ENCODE data around the gene GAS7.

The GAS7 gene

DNA sequence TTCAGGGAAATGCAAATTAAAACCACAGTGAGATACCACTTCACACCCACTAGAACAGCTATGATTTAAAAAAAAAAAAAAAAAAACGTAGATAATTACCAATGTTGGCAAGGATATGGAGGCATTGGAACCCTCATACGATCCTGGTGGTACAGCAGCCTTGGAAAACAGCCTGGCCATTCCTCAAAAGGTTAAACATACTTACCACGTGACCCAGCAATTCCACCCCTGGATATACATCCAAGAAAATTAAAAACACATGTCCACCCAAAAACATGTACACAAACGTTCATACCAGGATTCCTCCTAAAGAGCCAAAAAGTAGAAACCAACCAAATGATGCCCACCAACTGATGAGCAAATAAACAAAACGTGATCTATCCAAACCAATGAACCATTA lies 68.1 kb downstream of the GAS7 start:
- no peak for DNase-seq

DNA sequence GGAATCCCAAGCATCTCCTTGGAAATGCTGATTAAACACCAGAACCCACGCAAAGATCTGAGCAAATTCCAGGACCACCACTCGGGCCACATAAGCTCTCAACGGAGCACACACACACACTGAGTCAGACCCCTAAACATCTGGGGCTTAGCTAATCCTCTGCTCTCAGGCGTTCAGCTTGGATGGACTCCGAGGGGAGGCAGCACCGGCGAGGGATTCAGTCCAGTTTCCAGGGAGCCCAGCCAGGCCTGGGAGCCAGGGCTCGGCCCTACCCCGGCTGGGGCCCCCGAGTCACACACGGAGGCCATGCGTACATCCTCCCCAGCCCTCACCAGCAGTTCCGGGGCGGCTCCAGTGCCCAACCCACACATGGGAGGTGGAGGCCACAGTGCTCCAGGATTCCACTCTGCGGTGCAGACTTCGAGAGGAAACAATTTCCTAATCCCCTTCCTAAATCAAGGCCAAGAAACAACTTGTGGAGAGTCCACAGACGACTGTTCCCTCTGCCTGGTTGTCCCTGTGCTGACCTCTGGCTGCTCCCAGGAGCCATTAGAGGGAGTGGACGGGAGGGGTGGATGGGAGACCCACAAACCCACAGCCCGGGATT lies 70.5 kb downstream of the GAS7 start:
- DNase-seq: no peak

DNA sequence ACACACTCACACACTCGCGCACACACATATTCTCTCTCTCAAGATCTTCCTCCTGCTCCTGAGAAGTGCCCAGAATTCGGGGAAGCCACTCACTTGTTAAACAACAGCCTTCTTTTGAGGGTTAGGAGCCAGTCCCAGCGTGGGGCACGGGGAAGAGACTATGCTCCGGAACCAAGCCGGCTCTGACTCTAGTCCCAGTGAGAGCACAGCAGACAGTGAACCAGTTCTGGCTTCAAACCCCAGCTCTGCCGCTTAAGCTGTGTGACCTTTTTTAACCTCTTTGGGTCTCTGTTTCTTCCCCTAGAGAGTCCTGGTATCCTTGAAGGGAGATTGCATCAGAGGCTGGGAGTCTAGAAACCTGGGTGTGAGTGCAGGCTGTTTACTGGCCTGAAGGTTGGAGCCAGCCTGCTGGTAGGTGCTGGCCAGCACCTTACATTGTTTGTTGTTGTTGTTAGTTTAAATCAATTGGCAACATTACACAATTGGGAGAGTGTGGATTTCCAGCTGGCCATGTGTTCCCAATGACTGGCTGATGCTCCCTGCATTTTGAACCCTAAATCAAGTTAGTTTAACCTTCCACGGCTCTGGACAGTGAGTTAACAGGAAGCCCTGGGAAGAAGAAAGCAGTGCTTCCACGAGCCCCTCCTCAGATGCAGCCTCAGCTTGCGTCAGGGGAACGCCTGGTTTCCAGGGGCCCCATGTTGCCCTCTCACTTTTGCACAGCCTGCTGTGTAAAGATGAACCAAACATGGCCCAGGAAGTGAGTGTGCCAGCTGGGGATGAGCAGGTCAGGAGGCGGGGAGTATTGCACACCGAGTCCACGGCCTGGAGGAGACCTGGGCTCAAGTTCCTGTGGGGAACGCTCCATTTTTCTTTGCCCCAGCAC lies 71.5 kb downstream of the GAS7 start:
- no peak for DNase-seq

DNA sequence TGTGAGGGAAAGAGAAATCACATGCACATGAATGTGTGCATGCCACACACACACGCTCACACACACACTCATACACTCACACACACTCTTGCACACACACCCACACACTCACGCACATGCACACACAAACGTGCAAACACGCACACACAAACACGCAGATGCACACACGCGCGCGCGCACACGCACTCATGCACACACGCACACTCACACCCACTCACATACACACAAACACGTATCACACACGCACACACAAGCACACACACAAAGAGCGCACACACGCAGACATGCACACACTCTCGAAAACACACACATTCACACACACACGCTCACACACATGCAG lies 72.2 kb downstream of the GAS7 start:
- no peak for DNase-seq

DNA sequence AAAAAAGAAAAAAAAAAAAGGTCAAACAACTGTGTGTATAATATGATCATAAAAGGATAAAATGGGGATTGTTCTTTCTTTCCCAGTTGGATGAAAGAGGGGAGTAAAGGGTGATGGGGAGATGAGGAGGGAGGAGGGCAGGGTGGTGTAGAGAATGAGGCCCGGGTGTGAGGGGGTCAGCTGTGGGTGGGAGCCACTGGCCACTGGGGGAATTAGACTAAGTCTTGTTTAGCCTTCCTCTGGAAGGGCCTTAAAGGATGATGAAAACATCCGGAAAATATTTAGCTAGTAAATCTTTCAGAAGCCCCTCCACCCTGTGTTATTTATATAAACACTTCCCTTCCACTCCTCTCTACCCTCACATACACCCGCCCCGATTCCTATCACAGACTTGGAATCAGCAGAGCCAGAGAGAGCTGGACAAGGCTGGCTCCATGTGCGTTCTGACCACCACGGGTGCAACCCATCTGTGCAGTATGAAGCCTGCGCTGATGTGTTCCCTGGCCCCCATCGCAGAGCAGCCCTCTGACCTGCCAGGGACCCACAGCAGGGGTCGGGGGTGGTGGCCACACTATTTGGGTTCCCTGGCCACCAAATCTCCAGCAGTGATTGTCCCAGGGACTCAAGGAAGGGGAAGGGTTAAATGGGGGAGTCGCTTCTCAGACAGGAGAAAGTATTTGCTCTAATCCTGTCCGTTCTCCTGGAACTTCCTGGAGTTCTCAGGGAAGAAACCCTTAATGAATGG lies 72.7 kb downstream of the GAS7 start:
- no peak for DNase-seq

DNA sequence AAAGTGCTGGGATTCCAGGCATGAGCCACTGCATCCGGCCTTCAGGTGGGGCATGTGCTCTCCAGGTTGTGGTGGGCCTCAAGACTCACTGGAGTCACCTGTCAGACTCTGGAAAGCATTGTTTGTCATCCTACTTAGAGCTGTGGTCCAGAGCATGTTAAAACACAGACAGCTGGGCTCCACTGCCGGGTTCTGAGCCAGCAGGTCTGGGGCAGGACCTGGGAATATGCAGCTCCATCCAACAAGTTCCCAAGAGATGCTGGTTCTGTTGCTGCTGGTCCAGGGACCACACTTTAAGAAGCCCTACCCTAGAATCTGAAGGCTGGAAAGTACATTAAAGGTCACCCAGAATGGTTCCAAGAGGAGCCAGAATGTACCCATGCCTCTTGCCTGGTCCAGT lies 75.3 kb downstream of the GAS7 start:
- no peak for DNase-seq

DNA sequence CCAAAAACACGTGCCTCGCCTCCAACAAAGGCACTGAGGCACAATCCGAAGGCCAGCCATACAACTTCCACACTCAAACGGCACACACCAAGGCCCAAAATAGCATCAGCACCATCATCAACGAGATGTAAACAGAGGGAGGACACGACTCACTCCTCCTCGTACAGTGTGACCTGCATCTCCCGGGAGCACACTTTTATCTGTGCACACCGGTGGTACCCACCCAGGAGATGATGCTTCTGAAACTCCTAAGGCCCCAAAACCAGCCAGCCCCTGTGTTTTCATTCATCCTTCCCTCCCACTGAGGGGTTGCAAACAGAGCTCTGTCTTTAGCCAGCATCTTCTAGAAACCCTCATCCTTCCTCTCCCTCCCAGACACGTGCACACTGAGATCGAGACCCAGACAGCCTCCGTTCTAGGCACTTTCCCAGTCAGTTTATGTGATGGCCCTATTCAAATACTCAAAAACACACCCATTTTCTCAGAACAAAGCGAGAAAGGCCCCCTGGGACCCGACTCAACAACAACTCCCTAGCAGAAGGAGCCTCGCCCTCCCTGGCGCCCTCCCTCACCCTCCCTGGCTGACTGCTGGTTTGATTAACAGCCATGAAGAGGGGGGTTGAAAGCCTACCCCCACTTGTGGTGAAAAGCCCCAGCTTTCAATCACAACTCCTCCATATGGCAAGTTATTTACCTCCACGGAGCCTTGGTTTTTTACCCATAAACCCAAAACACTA lies 76.3 kb downstream of the GAS7 start:
- DNase-seq: no peak

DNA sequence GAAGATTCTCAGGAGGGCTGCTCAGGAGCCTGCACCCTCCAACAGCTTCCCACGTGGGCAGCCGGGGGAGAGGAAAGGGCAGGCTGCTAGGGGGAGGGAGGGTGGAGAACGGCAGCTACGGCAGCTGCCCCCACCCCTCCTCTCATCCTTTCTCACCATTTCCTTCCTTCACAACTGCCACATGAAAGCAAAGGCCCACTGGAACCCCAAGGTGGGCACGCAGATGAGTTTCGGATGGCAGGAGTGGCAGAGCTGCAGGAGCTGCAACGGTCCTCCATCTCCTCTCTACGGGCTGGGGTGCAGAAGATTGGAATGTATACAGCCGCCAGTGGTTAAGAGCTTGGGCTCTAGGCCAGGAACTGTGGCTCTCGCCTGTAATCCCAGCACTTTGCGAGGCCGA lies 77.7 kb downstream of the GAS7 start:
- DNase-seq: no peak

DNA sequence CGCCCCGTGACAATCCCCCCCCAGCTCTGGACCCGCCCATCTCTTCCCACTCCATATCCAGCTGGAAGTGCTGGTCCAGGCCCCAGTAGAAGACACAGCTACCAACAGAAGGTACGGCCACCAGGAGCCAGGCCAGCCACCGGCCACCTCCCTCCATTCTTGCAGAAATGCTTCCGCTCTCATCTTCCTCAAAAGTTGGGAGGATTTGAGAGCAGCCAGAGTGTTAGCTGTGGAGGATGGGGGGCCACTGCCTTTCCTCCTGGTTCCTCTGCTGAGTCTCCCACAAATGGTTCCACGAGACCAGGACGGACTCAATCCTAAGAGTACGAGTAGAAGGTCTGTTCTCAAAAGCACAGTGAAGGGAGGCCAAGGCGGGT lies 78.3 kb downstream of the GAS7 start:
- no peak for DNase-seq

DNA sequence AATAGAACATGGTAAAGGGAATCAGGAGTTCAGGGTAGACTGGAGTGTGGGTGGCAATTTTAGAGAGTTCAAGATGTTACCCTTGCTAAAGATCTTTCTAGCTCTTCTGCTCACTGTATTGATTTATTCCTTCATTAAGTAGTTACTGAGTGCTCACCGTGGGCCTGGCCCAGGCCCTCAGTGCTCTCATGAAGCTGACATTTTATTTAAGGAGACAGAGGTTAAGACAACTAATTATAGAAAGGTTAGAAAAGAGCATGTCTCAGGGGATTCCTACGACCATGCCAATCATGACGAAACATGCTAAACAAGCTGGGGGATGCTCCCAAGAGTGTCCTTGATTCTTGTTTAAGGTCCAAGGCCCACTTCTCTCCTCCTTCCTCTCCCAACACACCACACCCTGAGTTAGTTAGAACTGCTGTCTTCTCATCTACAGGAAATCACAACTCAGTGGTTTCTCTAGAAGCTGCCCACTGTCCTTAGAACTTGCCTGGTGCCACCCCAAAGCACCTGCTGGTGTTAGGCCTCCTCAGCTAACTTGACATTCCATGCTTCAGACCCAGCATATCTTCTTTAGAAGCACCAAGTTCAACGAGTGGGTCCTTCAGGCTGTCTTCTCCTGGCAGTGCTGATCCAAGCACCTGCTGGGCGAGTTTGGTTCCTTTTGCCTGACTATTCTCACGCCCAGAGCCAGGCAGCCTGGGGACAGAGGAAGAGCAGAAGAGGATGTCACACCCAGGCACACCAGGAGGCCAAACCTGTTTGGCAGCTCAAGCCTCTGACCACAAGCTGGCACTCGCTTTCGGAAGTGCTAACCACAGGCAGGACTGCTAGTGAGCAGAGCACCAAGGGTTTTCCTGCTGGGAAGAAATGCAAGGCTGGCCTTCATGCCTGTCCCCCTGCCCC lies 79.0 kb downstream of the GAS7 start:
- DNase-seq: peak; percentile 29

DNA sequence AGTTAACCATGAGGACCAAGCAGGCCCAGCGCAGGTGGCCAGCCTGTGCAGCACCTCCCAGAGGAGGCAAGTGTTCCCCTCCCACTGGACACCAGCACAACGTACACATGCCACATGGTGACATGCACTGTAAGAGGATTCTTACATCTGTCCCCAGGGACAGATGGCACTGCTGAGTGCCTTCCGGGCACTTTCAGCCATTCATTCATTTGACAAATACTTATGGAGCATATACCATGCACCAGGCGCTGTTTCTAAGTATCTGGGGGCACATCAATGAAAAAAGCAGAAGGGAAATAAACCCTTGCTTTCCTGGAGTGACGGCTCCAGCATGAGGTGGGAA lies 79.6 kb downstream of the GAS7 start:
- no peak for DNase-seq

DNA sequence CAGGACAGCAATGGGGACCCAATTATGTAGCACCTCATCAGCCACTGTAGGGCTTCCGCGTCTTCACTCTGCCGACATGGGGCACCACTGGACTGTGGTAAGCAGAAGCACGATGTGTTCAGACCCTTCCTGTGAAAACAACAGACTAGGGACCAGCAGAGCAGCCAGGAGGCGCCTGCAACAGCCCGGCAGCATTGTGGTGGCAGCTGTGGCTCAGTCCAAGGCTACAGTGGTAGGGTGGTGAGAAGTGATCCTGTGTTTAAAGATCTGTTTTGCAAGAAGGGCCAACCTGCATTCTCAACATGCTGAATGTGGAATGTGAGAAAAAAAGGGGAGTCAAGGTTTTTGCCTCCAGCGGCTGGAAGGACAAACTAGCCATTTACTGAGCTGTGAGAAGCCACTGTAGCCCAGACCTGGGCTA lies 80.8 kb downstream of the GAS7 start:
- DNase-seq: no peak

DNA sequence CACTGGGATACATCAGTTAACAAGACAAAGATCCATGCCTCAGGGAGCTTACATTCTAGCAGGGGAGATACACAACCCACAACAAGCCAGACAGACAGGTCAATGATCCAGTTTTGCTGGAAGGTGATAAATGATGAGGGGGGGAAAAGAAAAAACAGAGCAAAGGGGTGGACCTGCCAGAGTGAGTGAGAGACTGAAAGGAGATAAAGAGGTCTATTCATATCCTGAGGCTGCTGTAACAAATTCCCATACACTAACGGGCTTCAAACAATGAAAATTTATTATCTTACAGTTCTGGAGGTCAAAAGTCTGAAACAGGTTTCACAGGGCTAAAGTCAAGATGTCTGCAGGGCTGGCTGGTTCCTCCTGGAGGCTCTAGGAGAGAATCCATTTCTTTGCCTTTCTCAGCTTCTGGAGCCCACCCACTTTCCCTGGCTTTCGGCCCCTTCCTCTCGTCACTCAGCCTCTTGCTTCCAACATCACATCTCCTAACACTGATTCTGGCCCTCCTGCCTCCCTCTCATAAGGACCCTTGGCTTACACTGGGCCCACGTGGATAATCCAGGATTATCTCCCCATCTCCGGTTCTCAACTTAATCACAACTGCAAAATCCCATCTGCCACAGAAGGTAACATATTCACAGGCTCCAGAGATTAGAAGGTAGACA lies 81.5 kb downstream of the GAS7 start:
- no peak for DNase-seq

DNA sequence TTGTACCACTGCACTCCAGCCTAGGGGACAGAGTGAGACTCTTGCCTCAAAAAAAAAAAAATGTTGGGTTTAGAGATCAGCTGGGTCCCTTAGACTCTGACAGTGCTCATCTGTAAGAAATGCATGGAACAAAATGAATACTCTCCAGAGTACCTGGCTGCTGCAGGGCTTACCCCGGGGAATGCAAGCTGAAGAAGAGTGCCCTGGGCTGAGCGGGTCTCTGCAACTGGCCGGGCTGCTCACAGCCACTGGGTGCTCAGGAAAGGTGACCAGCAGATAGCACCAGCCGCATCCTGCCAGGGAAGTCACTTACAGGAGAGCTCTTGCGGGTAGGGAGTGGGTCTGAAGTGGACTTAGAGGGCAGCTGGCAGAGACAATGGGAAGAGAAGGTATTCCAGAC lies 82.1 kb downstream of the GAS7 start:
- no peak for DNase-seq

DNA sequence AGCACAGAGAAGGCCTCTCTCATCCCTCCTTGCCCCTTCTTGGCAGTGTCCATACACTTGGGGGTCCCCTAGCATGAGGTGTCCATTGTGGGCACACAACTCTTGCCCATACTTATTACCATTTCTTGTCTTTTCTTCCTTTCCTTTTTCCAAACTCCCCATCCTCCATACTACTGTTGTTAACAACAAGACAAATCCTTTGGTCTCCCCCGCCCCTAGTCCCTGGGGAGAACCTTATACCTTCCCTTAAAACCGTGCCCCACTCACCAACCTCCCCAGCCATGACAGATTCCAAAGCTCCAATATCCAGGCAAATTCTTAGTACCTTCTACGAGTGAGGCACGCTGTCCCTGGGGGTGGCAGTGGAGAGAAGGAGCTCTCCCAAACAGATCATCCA lies 82.9 kb downstream of the GAS7 start:
- DNase-seq: no peak

DNA sequence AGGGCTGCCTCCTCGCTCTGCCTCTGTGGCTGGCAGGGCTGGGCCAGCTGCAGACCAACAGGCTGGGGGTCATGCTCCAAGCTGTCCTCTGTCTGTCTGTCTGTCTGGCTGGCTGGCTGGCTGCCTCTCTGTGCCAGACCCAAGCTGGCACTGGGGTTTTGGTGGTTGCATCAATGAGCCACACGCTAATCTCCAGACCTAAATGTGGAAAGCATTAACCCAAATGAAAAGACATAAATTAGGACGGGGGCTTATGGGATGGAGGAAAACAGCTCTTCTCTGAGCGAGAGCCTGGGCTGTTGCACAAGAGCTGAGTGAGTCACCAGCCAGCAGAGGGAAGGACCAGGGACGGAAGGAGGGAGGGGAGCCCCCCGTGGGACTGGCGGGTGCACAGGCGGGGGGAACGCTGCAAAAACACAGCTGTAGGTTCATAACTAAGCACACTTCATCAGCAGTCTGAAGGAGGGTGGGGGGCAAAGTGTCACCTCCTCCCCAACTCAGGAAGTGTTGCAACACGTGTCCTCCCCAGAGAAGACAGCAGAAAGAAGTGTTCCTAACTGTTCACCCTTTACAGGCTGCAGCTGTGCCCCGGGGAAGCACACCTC lies 83.4 kb downstream of the GAS7 start:
- peak; percentile 59 for DNase-seq

DNA sequence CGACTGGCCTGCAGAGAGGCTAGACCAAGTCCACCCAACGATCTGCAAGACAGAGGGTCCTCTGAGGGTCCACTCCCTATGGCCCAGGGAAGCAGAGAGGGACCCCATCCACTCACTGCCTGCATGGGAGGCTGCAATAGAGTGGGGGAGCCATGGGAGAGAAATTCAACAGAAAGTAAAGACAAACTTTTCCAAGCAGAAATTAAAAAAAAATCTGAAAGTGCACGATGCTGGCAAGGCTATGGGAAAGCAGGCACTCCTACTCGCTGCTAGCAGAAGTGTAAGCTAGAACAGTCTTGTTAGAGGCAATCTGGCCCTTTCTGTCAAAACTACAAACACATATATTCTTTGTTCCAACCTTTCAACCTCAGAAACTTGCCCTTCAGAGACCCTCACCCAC lies 85.4 kb downstream of the GAS7 start:
- no peak for DNase-seq

DNA sequence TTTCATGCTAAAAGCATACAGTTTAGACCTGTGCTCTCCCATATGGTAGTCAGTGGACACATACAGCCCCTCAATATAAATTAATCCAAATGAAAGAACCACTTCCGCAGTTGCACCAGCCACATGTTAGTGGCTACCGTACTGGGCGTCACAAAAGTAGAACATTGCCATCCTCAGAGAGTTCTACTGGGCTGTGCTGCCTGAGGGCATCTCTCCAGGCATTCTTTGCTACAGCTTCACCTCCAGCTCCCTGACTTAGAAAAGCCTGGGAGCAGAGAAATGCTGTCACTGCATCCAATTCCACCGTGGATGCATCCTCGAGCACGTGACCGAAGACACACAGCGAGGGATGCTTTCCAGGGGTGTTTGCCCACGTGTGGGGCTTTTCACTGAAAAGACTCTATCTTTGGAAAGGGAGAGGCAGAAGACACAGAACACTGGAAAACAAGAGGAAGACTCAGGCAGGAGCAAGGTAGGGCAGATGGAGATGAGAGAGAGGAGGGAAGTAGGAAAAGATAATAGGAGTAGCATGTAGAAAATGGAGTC lies 86.4 kb downstream of the GAS7 start:
- no peak for DNase-seq

DNA sequence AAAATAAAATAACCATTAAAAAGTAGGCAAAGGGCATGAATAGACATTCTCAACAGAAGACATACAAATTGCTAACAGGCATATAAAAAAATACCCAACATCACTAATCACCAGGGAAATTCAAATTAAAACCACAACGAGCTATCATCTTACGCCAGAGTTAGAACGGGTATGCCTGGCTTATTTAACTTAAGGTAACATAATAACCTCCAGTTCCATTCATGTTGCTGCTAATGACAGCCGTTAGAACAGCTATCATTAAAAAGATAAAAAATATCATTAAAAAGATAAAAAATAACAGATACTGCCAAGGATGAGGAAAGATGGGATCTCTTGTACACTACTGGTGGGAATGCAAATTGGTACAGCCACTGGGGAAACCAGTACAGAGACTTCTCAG lies 89.3 kb downstream of the GAS7 start:
- no peak for DNase-seq

DNA sequence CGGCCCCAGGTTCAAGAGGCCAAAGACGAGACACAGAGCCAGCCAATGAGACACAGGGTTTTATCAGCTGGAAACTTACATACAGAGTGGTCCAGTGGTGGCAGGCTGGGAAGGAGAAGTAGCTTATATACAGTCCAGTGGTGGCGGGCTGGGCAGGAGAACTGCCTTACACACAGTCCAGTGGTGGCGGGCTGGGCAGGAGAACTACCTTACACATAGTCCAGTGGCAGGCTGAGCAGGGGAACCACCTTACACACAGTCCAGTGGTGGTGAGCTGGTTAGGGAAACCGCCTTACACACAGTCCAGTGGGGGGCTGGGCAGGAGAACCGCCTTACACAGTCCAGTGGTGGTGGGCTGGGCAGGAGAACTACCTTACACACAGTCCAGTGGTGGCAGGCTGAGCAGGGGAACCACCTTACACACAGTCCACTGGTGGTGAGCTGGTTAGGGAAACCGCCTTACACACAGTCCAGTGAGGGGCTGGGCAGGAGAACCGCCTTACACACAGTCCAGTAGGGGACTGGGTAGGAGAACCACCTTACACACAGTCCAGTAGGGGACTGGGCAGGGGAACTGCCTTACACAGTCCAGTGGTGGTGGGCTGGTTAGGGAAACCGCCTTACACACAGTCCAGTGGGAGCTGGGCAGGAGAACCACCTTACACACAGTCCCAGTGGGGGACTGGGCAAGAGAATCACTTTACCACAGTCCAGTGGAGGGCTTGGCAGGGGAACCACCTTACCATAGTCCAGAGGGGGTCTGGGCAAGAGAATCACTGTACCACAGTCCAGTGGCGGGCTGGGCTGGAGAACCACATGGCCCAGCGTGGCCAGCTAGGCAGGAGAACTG lies 90.9 kb downstream of the GAS7 start:
- DNase-seq: no peak

All from activated CD4-positive, alpha-beta T cell treated with anti-CD3 and anti-CD28 coated beads, Interleukin-2, Interleukin-6, amounts not matched to agents 100 ng/mL and 50 ng/mL, durations not matched to agents 16 hours and 8 hours (primary cell).